Stimulated activated CD4-positive, alpha-beta T cell treated with anti-CD3 and anti-CD28 coated beads, Interleukin-12 subunit alpha, Interleukin-12 subunit beta, amount 100 ng/mL, for 4 hours (primary cell): Measurements from ENCODE around the gene GJD2.

Experiments
- DNase-seq: peaks from one replicate; pipeline ENCODE4 v3.0.0-alpha.2; 2020

GJD2 gene

DNA sequence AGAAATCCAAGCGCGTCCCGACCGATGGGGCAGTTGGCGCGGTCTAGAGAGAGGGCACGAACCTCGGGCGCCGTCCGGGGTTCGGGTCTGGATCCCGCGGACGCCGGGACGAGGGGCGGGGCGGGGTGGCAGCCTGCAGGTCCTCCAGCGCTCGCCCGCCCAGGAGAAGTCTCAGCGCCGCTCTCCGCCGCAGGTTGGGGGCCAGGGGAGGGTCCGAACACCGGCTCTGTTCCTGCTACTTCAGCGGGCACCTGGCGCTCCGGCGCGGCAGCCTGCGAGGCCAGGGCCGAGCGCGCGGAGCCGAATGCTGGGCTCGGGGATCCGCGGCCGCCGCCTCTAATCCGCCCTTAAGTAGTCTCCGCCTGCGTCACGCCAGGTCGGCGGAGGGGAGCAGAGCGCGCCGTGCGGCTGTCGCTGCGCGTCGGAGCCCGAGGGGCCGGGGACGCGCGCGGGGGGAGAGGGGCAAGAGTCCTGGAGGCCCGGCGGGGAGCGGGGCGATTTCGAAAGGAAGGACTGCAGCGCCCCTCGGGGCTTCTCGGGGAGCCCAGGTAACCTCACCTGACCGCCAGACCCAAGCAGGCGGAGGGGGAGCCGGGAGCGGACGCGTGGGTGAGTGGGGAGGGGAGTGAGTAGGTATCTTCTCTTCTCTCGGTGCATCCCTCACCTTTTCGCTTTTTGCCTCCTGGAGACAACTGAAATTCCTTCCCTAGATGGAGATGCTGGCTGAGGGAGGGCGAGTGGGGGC is at the start of gene GJD2:
Gene GJD2 (minus strand): TSS at position 325 of the 745 bp plus-strand sequence. CDS start 510 bp downstream, outside the sequence.
- no peak for DNase-seq

- DNase-seq, result no peak
These were observed 49.3 kb upstream of the GJD2 start for GRCh38 chr15:34804113-34804512.

DNA sequence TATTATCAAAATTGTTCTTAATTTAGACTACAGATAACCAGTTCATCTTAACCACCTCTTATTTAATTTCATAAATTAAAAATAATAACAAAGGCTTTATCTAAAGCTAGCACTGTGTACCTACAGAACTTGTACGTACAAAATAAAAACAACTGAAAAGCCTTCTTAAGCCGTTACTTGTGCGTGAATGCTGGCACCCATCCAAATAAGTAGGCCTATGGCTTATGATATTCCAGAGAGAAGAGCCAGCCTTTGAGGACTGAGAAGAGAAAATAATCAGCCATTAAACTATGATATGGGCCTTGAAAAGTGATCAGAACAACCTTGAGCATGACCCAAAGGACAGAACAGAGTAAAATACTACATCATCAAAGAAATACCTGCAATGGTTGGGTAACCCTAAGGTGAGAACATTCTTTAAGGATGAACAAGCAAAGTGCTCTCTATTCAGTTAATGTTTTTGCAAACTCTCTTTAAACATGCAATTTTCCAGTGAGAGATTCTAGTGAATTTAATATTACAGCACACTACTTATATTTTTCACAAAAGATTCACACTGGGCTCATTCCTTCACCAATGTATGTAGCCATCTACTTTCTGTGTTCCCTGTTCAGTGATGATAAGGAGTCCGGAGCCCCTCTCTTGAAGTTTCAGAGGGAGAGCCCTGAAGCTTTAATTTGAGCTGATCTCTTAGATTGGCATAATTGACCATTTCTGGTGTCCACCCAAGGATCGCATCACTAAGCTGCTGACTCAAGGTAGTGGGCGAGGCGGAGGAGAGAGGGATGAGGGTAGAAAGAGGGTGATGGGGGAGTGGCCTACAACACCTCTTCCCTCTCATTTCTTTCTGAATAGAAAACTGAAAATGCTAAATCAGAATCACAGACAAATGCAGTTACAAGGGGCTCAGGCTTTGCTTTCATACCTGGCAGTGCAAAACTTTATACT is 48.3 kb upstream of the GJD2 start:
- DNase-seq, result no peak

GRCh38 chr15:34802371-34802770 is 47.6 kb upstream of the GJD2 start:
- DNase-seq, result no peak

DNA sequence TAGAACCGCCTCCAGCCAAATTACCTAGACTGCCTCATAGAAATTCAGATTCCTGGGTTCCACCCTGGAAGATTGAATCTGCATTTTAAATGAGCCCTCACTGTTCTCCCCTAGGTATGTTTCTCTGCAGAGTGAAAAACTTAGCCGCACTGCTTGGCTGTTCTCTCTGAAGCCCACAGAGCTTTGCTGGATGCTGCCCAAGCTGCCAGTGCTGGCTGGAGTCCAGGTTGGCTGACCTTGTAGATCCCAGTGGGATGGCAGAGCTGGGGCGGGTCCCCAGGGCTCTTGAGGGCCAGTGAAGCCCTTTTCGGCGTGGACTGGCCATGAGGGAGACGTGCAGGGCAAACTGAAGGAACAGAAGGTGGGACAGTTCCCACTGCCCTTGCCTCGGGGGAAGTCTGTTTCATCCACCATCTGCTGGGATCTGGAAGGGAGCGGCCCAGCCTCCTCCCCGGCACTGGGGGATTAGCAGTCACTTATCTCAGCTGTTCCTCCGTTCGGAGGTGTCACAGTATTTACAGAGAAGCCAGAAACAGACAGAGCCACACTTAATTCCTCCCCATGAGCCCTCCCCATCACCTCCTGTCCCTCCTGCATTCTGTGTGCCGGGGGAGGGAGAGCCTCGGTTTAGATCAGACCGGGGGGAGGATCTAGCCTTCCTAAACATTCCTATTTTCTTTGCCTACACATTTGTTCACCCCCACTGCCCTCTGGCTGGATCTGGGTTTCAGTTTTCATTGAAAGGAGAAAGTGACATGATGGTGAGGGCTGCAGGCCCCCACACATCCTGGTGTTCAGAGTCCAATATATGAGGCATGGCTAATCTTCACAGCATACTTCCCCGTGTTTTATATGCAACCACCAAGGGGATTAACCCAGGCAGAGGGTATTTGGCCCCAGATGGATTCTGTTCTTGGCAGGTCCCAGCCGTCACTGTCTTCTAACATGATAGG is 44.6 kb upstream of the GJD2 start:
- no peak for DNase-seq

DNA sequence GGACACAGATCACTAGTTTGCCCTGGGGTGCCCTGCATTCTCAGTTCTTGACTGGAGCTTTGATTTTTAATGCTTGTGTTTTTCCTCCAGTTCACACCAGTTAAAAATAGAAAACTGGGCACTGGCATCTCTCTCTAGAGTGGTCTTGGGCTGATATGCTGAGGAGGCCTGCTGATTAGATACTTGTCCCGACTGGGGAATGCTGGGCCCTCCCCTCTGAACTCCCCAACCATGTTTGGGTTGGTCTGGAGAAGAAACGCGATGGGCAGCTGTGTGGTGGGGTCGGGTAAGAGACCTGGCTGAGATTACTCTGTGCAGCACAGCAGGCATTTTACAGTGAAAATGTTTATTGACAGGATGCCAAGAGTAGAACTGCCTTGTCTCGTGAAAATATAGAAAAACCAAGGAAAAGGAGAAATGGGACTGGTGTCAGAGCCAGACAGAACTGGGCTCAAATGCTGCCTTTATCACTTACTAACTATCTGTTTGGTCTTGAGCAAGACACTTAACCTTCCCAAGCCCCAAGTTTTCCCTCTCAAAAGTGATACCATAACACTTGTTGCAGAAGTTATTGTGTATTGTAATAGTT is 42.1 kb upstream of the GJD2 start:
- DNase-seq, result no peak

GRCh38 chr15:34795267-34796081 is 40.7 kb upstream of the GJD2 start, which contains the start of gene ACTC1:
TSS of gene ACTC1 (minus strand) at chr15:34795549. CDS start at chr15:34794808, 741 bp downstream.
- no peak for DNase-seq

DNA sequence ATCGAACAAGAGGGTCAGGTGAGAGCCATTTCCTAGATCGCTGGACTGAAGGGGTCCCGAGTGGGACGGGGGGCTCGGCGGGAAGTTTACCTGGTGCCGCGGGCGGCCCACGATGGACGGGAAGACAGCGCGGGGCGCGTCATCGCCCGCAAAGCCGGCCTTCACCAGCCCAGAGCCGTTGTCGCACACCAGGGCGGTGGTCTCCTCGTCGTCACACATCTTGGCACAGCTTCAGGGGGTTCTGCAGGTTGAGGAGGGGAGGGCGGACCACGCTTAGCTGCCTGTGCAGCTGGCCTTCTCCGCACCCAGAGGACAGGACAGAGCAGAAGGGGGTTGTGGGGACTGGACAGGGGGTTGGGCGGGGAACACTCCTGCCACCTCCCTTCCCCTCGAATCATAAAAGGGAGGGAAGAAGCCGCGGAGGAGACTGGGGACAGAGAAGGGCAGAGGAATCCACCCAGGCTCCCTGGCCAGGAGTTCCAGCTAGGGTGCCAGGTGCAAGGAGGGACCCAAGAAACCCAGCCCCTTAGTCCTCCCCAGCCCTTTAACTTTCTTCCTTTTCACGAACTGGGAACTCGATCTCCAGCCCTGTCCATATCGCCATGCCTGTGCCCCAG is 39.9 kb upstream of the GJD2 start:
- DNase-seq, result no peak

- no peak for DNase-seq
These were observed 39.1 kb upstream of the GJD2 start for GRCh38 chr15:34793901-34794300.

GRCh38 chr15:34793071-34793470 is 38.3 kb upstream of the GJD2 start:
- no peak for DNase-seq

GRCh38 chr15:34791701-34792100 is 36.9 kb upstream of the GJD2 start:
- no peak for DNase-seq

- no peak for DNase-seq
These were observed 35.3 kb upstream of the GJD2 start for GRCh38 chr15:34790121-34790520.

- no peak for DNase-seq
These were observed 34.5 kb upstream of the GJD2 start for GRCh38 chr15:34789326-34789725.

- DNase-seq, result no peak
These were observed 31.4 kb upstream of the GJD2 start for GRCh38 chr15:34786206-34786605.

DNA sequence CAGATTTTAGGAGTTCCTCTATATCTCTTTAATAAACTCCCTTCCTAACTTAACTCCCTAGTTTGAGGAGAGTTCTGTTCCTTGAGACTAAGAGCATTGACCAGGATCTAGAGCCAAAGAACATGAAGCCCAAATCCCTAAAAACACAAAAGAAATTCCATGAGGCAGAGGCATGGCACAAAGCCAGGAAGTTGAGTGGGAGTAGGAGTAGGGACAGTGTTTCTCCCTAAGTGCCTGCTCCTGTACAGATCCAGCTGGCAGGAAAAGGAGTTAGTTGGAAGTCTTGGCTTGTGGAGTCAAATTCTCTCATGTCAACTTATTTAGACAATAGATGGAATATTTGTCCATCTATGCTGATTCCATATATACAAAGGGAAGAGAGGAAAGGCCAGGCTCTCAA is 29.2 kb upstream of the GJD2 start:
- DNase-seq, result no peak

DNA sequence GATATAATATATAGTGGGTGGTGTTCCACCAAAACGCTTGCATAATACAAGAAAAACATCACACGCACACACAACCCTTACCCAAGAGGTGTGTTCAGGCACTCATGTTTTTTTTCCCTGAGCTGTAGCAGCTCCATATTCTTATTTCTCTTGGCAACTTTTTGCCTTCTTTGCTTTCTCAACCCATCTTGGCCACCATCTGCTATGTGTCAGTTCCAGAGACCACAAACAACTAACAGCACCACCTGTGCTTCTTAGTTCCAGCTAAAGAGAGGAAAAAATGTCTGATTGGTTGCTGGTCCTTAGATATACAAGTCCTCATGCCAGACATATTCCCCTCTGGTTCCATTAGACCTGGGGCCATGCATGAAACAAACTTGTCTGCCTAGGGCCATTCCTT is 28.6 kb upstream of the GJD2 start:
- DNase-seq, result no peak

DNA sequence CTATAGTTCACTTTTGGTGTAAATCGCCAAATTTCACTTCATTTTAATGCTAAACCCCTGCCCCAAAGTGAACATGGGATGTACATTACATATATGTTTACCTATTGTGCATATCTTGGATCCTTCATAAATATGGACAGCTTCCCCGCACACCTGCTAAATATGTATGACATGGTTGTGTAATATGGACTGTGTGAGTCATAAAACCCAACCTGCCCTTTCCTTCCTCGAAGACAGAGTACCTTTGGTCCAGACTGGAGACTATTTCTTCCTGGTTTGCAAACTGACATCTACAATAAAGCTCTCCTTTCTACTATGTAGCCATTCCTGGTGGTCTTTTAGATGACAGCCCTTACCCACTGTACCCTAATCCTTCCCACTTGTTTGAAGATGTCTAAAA is 28.1 kb upstream of the GJD2 start:
- no peak for DNase-seq

- no peak for DNase-seq
These were observed 25.9 kb upstream of the GJD2 start for GRCh38 chr15:34780725-34781124.

DNA sequence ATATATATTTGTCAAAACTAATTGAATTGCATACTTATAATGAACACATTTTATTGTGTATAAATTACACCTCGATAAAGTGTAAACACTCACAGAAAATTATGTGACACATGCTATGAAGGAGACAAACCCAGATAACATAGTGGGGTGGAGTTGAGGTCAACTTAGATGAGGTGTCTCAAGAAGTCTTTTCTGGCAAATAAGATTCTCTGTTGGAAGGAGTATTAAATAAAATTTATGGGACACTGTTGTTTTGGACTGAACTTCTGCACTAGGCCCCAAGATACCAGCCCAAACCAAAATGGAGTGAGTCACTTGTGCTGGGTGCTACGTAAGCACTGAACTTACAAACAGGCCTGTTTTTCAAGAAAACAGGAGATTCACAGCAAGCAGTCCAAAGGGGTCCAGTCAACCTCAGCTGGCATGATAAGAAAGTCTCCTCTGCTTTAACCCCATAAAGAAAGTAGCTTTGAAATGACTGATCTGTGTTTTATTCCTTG is 21.9 kb upstream of the GJD2 start:
- no peak for DNase-seq

DNA sequence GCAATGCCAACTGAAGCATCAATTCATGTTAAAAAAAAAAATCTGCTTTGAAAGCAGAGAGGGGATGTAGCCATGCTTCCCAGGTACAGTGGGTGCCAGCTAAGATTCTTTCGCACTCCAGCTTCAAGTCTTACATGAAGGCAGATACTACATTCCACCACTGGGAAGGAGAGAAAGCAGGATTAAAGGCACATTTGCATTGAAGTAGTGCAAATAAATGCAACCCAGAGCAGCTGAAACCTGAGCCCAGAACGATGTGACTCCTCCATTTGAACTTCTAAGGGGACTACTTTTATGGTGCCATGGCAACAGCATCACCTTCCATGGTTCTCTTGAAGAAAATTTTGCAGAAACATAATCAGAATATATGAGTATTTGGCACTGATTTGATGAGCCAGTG is 19.1 kb upstream of the GJD2 start:
- no peak for DNase-seq

DNA sequence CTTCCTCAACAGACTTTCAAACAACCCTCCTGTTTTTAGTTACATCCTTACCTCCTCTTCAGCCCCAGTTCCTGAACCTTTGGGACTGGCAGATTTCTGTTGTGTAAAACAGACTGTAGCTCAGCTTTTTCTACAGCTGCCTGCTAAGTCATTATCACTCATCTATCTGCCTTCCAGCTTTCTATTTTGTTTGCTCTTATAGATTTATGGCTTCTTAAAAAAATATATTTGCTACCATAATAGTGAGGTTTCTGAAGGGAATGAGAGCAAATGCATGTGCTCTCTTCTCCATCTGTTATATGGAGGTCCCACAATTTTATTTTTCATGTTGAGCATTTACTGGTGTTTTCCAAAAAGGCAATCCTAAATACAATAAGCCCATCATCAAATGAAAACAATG is 18.2 kb upstream of the GJD2 start:
- DNase-seq, result no peak
